ENCODE data around the gene CHCHD4.

Gene CHCHD4

DNA sequence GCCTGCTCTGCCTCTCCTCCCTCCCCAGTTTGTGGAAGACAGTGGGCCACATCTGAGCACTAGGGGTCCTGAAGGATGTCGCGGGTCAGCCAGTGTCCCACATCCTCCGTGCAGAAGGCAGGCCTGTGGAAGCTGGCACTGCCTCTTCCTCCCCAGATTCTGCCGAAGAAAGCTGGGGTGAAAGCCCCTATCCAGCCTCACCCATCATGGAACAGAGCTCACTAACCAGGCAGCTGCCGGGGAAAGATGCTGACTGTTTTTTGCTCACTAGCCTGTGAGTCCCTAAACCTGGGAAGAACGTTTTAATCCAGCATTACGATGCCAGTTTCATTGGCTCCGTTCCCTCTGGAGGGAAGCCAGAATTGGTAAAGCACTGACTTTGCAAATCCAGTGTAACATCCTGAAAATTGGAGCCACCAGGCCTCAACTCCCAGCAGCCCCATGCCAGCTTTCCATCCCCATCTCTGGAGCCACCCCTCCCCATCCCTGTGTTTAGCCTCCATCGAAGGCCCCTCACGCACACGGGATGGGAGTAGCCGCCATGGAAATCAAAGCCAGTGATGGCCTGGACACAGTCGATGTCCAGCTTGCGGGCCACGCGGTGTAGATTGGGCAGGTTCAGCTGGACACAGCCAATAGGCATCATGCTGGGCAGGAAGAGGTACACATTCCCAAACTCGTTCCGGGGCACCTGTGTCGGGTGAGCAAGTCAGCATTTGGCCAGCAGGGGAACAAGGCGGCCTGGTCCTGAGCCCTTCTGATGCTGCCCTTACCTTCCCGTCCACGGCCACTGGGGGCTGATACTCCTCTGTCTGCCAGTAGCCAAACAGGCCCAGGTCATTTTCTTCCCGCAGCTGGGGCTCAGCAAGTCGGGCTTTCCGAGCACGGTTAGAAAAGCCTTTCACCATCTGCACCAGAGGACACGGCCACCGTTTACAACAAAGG, 23.6 kb upstream of the CHCHD4 start:
- no peak for DNase-seq

DNA sequence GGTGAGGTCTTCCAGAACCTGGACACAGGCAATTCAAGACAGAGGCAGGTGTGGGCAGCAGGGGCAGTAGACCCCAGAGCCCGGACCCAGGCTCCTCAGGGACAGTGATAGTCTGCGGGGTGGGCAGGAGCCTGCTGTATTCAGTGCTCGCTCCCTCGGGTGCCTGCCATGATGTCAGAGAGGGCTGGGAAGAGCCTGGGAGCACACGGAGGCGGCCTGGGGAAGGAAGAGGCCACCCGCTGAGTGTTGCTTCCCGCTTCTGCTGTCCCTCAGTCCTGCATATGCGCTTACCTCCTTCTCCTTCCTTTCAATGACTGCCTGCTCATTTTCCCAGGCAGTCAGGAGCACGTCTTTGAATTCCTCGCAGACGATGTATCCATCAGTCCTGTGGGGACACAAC, 22.9 kb upstream of the CHCHD4 start:
- DNase-seq: no peak

GRCh38 chr3:14147066-14147435, 22.4 kb upstream of the CHCHD4 start:
- no peak for DNase-seq

DNA sequence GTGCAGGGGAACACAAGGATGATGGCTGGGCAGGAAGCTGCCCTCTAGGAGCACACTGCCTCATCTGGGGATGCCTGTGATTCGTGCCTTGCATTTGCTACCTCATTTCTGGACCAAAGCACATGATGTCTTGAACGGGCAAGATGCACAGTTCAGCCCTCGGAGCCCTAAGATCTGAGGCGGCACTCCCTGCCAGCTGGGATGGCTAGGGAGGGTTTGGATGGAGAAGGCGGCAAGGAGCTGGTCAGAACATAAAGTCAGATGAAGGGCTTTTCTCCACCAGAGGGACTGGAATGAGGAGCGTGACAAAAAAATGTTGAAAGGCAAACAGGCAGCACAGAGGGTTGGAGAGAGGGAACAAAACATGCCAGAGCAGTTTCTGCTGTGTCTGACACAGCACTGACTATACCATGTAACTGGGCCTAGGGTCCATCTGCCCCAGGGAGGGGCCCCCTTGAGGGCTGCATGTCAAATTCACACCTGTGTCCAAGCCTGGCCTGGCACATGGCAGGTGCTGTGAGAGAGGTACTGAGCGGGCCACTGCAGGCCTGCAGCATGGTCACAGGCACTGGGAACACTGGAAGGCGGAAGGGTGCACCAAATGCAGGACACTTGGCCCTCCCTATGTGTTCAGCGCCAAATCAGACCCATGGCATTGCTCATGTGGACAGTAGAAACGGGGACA, 21.9 kb upstream of the CHCHD4 start:
- DNase-seq: no peak

- no peak for DNase-seq
Observed at GRCh38 chr3:14145670-14146380, 21.2 kb upstream of the CHCHD4 start.

DNA sequence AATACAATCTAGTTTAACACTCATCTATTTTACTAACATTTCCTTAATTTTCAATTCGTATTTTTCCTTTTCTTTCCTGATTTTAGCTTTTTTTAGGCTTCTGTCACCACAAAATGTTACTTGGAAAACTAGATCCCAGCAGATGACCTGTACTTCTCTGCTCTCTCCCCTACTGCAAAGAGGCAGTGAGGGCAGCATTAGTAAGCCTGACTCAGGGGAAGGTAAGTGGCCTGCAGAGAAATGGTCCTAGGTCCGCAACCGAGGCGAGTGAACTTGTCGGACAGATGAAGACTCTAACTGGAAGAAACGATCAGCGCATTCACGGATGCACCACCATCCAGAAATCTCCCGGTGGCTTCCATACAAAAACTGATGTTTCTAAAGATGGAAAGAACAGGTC, 20.6 kb upstream of the CHCHD4 start:
- no peak for DNase-seq

GRCh38 chr3:14144423-14145075, 19.9 kb upstream of the CHCHD4 start:
- peak; percentile 37 for DNase-seq

DNA sequence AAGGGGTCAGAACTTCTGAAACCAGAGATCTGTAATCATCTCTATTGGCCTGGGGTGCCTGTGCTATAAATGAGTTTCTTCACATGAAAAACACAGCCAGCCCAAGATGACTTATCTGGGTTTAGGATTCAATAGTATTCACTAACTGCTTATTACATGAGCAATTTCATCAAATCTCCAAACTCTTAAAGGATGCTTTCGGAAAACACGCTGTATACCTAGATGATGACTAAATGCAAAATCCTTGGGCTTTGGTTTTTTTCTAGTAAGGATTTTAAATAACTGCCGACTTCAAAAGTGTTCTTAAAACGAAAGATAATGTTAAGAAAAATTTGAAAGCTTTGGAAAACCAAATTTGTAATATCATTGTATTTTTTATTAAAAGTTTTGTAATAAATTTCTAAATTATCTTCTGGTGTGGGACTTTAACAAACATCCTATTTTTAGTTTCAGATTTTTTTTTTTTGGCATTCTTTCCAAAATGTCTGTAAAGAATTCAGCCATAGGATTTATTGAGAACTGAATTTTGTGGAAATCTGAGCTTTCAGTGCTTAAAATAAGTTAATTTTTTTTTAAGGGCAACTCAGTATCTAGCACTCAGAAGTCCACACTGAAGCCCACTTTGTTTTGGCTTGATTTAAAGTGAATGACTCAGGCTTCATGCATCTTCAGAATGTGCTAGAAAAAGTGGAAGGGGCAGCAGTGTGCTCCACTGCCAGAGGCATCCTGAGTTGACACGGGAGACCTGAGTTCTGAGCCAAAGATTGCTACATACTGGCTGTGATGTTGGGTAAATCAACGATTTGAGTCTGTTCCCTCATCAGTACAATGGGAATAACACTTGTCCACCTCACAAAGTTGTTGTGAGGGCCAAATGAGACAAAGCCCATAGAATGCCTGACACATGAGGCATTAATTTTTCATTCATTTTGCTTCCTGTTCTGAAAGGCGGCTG, 18.9 kb upstream of the CHCHD4 start:
- no peak for DNase-seq

GRCh38 chr3:14142567-14143270, 18.0 kb upstream of the CHCHD4 start:
- DNase-seq: no peak

DNA sequence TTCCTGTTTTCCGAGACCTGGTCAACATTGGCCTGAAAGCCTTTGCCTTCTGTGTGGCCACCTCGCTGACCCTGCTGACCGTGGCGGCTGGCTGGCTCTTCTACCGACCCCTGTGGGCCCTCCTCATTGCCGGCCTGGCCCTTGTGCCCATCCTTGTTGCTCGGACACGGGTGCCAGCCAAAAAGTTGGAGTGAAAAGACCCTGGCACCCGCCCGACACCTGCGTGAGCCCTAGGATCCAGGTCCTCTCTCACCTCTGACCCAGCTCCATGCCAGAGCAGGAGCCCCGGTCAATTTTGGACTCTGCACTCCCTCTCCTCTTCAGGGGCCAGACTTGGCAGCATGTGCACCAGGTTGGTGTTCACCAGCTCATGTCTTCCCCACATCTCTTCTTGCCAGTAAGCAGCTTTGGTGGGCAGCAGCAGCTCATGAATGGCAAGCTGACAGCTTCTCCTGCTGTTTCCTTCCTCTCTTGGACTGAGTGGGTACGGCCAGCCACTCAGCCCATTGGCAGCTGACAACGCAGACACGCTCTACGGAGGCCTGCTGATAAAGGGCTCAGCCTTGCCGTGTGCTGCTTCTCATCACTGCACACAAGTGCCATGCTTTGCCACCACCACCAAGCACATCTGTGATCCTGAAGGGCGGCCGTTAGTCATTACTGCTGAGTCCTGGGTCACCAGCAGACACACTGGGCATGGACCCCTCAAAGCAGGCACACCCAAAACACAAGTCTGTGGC, 17.1 kb upstream of the CHCHD4 start:
- no peak for DNase-seq

DNA sequence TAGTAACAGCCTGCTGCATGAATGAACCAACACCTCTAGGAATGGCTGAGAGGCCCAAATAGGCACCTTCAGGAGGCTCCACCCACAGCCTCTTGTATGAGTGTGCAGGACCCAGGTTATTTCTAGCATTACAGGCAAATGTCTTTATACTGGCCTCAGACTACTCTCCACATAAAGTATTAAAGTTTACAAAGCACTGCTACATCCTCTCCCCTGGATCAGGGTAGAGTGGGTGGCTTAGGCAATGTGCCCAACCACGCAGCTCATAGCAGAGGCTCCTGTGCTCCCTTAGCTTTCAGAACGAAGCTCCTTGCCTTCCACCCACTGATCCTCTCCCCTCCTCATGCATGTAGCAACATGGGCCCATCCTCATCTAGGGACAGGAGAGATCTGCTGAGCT, 16.5 kb upstream of the CHCHD4 start:
- no peak for DNase-seq

DNA sequence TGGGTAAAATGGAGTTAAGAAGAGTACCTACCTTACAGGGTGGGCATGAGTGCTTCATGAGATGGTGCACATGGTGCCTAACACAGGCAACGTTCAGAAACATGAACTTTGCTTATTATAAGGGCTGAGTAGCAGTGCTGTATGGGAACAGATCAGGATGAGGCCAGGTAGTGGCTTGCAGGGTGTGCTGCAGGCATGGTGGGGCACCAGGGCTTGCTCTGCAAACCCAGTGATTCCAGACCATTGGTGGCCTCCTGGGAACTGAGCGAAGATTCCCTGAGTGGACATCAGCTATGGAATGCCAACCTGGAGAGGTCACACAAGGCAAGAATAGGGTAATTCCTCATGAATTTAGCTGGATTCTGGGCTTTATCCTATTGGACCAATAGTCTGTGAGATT, 16.0 kb upstream of the CHCHD4 start:
- no peak for DNase-seq

DNA sequence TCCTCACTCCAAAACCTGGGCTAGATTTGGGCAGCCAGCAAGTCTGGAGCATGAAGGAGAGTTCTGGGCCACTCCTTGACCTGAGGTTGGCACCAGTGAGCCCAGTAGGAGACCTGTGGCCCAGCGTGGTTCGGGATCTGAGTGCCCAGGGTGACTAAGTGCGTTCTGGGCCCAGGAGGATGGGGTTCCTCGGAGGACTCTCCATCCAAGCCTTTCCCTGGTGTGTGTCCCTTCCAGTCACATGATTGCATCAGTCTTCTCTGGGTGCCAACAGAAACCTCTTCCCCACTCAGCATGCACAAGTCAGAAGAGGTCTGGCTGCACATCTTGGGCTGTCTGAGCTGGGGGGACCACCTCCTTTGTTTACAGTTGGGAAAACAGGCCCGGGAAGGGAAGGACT, 15.1 kb upstream of the CHCHD4 start:
- no peak for DNase-seq

DNA sequence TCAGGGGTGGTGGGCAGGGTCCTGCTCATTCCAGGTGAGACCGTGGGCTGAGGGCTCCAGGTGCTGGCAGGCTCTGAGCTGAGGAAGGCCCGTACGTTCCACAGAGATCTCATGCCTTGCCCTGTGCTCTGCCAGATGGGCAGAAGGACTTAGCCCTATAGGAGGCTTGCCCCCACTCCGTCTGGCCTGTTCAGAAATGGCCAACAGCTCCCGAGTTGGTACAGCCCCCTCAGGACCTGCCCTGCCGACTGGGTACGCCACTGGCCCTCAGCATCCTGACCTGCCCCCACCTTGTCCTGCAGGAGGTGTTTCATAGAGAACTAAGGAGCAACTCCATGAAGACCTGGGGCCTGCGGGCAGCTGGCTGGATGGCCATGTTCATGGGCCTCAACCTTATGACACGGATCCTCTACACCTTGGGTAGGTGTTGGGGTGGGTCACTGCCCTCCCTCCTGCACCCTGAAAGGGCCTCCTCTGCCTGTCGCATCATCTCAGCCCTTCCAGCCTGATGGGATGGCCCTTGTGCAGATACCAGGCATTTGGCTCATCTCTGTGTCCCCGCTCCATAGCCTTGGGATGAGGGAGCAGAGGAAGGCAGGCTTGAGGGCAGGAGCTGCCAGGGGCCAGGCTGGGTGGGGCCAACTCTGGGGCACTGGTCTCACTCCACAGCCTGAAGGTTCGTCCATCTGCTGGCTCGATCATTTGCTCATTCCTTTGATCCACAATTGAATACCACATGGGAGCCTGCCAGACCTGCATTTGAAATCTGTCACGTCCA, 14.4 kb upstream of the CHCHD4 start:
- no peak for DNase-seq

GRCh38 chr3:14138109-14138877, 13.6 kb upstream of the CHCHD4 start:
- no peak for DNase-seq

GRCh38 chr3:14137445-14137844, 12.8 kb upstream of the CHCHD4 start:
- DNase-seq: no peak

- DNase-seq: no peak
Observed at GRCh38 chr3:14137004-14137403, 12.3 kb upstream of the CHCHD4 start.

DNA sequence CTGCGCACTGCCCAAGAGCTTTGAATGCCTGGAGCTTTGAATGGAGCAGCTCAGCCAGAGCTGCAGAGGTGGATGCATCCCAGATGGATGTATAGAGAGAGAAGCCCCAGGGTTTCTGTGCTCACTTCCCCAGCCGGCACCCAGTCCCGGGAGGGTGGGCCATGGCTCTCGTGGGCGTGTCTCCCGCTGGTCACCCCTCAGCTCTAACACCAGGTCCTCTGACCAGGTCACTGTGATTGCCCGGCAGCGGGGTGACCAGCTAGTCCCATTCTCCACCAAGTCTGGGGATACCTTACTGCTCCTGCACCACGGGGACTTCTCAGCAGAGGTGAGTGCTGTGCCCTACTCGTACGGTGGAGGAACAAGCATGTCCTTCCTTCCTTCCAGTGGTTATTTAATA, 10.9 kb upstream of the CHCHD4 start:
- no peak for DNase-seq

DNA sequence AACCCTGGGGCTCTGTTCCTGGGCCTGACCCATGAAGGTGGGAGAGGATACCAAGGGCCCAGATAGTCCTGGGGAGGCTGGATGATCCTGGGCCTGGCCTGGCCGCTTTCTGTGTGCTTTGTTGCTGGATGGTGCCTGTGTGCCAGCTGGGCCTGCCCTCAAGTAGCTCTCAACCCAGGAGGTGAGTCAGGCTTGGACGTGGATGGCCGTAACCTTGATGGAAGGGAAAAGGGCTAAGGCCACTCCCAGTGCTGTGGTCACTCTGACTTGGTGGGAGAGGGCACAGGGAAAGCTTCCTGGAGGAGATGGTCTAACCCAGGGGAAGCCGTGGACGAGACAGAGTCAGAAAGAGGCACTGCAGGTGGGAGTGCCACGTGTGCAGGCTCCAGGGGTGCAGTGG, 9.6 kb upstream of the CHCHD4 start:
- no peak for DNase-seq
